Urothelium cell line (cell line): ENCODE results near the gene NPC1L1.

Experiments used
- DNase-seq: peaks from one replicate; pipeline ENCODE4 v3.0.0; 2011; ENCODE audit warnings: low spot score, mixed read lengths
- FAIRE-seq: peaks from 2 replicates; lab custom pipeline; 2011; peaks lifted over from hg19 to GRCh38; lab: Jason Lieb, UNC

NPC1L1 gene

GRCh38 chr7:44482502-44483485, 58.3 kb downstream of the NPC1L1 start:
- FAIRE-seq, result no peak
- no peak for DNase-seq

GRCh38 chr7:44477938-44478337, 63.2 kb downstream of the NPC1L1 start:
- DNase-seq, result no peak
- FAIRE-seq, result no peak

DNA sequence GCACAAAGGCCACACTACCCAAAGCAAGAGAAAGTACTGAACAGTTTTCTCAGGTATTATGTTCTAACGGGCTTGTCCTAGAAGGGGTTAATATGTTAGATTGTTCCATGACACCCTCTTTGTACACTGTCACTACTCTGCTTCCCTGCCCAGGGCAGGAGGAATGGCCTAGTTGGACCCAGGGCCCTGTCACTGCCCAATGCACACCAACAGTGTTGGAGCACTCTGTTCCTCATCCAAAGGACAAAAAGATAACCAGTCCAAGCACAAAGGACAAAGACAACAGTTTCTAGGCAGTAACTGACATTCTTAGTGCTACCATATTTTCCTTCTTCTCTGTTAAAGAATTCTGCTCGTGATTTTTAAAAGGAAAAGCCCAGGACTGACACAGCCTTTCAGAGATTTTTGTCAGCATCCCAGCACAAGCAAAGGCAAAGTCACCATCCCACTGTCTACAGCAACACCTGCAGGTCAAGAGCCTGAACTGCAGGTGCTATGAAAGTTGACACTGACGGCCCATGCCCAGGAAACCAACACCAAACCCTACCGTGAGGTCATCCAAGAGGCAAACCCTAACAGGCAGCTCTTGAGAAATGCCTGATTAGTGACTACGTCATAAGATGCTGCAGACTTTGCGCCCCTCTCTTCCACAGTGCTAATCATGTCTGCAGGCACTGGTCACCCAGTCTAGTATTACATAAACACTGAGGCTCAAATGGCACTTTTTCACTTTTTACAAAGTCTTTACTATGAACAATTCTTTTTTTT, 63.9 kb downstream of the NPC1L1 start:
- FAIRE-seq (peak; percentile 61), DNase-seq (peak; percentile 87)

DNA sequence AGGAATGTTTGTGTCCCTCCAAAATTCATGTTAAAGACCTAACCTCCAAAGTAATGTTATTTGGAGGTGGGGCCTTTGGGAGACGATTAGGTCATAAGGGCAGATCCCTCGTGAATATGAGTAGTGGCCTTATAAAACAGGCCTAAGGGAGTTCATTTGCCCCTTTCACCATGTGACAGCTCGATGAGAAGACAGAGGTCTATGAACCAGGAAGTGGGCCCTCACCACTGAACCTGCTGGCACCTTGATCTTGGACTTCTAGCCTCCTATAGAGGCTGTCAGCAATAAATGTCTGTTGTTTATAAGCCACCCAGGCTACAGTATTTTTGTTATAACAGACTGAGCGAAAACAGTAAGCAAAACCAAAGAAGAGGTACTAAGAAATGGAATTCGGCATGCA, 64.8 kb downstream of the NPC1L1 start:
- no peak for DNase-seq
- no peak for FAIRE-seq

DNA sequence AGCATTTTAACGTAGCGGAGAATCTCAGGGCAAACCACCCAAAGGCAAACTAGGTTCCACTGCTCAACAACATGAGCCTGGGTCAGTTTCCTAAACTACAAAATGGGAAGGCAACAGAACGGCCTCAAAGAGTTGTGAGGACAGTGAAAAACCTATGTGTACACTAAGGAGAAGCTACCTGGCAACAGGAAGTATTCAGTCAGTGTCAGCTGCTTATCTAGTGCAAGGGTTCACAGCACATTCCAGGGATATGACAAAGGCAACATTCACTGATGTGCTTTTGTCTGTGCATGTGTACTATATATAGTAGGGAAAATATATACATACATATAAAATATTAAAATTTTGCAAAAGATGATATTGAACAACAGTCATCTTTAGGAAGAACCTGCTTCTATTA, 67.8 kb downstream of the NPC1L1 start:
- peak; percentile 30 for FAIRE-seq
- DNase-seq, result no peak

- DNase-seq, result no peak
- no peak for FAIRE-seq
Observed at GRCh38 chr7:44472843-44473242, 68.3 kb downstream of the NPC1L1 start.

DNA sequence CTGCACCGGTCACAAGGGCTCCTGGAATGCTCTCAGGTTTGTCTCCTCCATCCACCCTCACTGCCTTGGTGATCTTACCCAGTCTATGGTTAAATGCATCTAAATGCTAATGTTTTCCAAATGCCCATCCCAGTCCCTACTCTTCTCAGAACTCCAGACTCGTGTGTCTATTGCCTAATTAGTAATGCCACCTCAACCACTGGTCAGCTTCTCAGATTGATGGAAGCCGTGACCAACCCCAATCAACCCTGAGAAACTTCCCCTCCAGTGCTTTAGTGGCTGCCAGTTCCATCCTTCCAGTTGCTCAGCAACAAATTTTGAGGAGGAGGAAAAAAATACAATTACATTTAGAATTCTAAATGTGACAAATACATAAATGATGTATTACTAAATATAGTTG, 69.3 kb downstream of the NPC1L1 start:
- FAIRE-seq (no peak), DNase-seq (no peak)

GRCh38 chr7:44471436-44471835, 69.7 kb downstream of the NPC1L1 start:
- FAIRE-seq (no peak), DNase-seq (no peak)

GRCh38 chr7:44470628-44471245, 70.4 kb downstream of the NPC1L1 start:
- DNase-seq, result no peak
- no peak for FAIRE-seq

- FAIRE-seq (no peak), DNase-seq (no peak)
Observed at GRCh38 chr7:44470135-44470479, 71.0 kb downstream of the NPC1L1 start.

DNA sequence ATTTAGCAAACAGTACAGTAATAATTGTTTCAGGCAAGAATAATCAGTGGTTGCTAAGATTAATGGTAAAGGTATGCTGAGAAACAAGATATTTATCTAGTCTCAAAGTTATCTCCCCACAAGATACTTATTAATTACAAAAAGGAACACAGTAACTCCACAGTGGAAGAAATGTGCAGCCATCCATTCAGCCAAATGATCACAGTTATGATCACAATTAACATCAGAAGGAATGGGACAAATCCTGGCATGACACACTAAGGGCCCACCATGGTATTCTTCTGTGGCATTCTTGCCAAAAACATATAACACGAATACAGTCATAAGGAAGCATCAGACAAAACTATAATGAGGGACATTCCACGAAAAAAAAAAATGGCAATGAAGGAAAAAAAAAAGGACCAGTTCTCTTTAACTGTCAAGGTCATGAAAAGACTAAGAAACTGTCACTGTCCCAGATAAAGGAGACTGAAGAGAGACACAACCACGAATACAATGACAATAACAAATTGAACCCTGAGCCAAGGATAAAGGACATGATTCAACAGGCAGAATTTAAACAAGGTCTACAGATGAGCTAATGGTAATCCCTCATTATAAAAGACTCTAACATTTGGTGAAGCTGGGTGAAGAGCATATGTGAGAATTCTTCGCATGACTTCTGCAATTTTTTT, 71.5 kb downstream of the NPC1L1 start:
- FAIRE-seq (no peak), DNase-seq (no peak)

DNA sequence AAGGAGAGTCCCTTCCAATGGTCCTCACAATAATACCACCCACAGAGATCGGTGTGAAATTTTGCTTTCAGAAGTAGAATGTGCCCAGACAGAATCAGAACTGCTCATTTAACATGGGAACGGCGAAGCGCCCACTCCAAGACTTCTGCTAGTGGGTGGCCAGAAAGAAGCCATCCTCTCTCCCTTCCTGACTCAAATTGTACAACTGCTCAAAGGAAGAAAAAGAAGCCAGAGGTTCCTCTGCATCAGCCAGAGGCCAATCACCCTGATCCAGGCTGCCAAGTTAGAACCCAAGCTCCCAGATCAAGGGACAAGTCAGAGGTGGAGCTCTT, 73.9 kb downstream of the NPC1L1 start:
- FAIRE-seq (no peak), DNase-seq (no peak)

DNA sequence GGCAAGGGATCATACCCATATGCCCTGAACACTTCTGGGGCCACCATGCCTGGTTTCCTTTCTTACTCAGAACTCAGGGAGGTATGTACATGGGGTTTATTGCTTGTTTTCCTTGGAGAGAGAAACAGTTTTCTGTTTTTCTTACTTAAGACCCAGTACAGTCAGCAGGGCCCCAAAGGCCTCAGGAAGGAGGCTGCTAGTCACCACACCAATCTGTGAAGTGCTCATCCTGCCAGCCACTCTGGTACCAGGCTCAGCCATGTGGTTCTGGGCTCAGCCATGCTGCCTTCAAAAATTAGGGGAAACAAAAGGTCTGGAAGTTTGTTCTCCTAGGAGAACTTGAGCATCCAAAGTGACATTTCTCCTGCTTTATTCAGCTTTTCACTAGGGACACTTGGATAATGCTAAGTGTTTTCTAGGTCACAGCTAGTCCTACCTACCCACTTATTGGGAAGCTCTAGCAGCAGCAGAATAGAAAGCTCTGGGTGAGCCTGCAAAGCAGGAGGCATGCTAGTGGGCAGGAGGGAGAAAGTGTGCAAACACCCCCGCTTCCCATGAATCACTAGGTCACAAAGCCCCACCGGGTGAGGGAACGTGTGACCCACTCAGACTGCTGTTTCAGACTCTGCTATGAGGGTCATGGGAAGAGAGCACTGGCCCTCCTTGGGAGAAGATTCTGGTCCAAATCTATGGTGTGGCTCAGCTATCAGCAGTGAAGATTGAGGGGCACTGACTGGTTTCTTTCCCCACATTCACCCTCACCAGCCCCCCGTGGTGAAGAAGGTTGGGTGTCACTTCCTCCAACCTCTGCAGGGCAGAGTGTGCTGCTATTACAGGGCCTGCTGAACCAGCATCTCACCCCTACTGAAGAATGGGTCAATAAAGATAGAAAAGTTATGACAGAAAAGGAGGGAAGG, 74.6 kb downstream of the NPC1L1 start:
- FAIRE-seq, result peak; percentile 17
- no peak for DNase-seq

DNA sequence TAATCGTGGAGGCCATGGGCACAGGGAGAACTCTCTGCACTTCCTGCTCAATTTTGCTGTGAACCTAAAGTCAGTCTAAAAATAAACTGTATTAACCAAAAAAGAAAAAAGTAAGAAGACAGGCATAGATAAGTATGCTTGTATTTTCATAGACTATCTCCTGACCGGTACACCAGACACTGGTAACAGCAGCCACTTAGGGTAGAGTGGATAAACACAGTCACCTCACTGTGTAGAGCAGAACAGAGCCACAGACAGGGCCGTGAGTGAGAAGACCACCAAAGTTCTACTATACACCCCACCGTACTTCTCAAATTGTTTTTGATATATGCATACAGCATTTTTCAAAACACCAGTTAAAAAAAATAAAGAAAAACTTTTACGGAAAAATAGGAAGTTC, 75.6 kb downstream of the NPC1L1 start:
- no peak for FAIRE-seq
- no peak for DNase-seq

GRCh38 chr7:44463169-44463808, 77.8 kb downstream of the NPC1L1 start:
- DNase-seq, result no peak
- peak; percentile 23 for FAIRE-seq
